HepG2 (cell line): ENCODE data around the gene ATP6V1C2. TPM values are rescaled to one million over a fixed set of nuclear protein-coding genes. Genes with fewer than 3 reads are reported as not detected.

Source experiments
- BRCA1 ChIP-seq: sonication (generic); formaldehyde crosslinking; IDR thresholded peaks from 2 replicates; pipeline ENCODE4 v1.4.0; 2020; ENCODE audit warnings: missing genetic modification reagents
- CBX1 ChIP-seq: IDR thresholded peaks from one replicate; pipeline ENCODE4 v1.6.1; 2016; ENCODE audit warnings: antibody characterized with exemption, low read depth
- CHCHD3 ChIP-seq: sonication (generic); formaldehyde crosslinking; IDR thresholded peaks from 2 replicates; pipeline ENCODE4 v1.8.0; 2022; ENCODE audit warnings: mild to moderate bottlenecking, missing genetic modification reagents, moderate library complexity
- IKZF4 ChIP-seq: sonication (generic); formaldehyde crosslinking; IDR thresholded peaks from 2 replicates; pipeline ENCODE4 v1.5.1; 2020; ENCODE audit warnings: borderline replicate concordance, mild to moderate bottlenecking, low read depth, missing genetic modification reagents; ENCODE audit errors: not compliant biosample characterization
- ISX ChIP-seq: sonication (generic); formaldehyde crosslinking; conservative IDR thresholded peaks from 2 replicates; pipeline ENCODE4 v1.5.0; 2020; ENCODE audit warnings: missing genetic modification reagents
- KAT7 ChIP-seq: IDR thresholded peaks from 2 replicates; pipeline ENCODE4 v1.6.1; 2018; ENCODE audit warnings: borderline replicate concordance, missing compliant biosample characterization
- KLF9 ChIP-seq: IDR thresholded peaks from 2 replicates; pipeline ENCODE4 v1.6.1; 2016; ENCODE audit warnings: low read depth
- MAF1 ChIP-seq: sonication (generic); formaldehyde crosslinking; IDR thresholded peaks from 2 replicates; pipeline ENCODE4 v1.5.0; 2020; ENCODE audit warnings: missing genetic modification reagents, borderline replicate concordance
- MAFK ChIP-seq, 2 experiments: IDR thresholded peaks in 1 of 2; conservative IDR thresholded peaks in 1 of 2; 2 replicates each; pipeline ENCODE4 v1.6.1; 2011; ENCODE audit warnings: improper control_type of control experiment in 2 of 2, low read length in 2 of 2
- MED1 ChIP-seq: sonication (generic); formaldehyde crosslinking; IDR thresholded peaks from 2 replicates; pipeline ENCODE4 v1.4.0; 2020; ENCODE audit warnings: missing genetic modification reagents
- MEIS1 ChIP-seq: sonication (generic); formaldehyde crosslinking; IDR thresholded peaks from 2 replicates; pipeline ENCODE4 v1.9.0; 2021; ENCODE audit warnings: mild to moderate bottlenecking, missing genetic modification reagents, moderate library complexity, borderline replicate concordance
- MEIS2 ChIP-seq: sonication (generic); formaldehyde crosslinking; IDR thresholded peaks from 2 replicates; pipeline ENCODE4 v1.9.0; 2021; ENCODE audit warnings: mild to moderate bottlenecking, missing genetic modification reagents
- NCOA5 ChIP-seq: sonication (generic); formaldehyde crosslinking; IDR thresholded peaks from 2 replicates; pipeline ENCODE4 v1.4.0; 2020; ENCODE audit warnings: missing genetic modification reagents
- PRDM10 ChIP-seq: sonication (generic); formaldehyde crosslinking; IDR thresholded peaks from 2 replicates; pipeline ENCODE4 v1.4.0; 2020; ENCODE audit warnings: low read depth, missing genetic modification reagents
- SIN3B ChIP-seq: fragments of 150-350 bp; IDR thresholded peaks from 2 replicates; pipeline ENCODE4 v1.6.1; 2014; ENCODE audit warnings: low read length
- TEF ChIP-seq: sonication (generic); formaldehyde crosslinking; IDR thresholded peaks from 2 replicates; pipeline ENCODE4 v1.5.0; 2020; ENCODE audit warnings: missing genetic modification reagents
- TFDP1 ChIP-seq: IDR thresholded peaks from 2 replicates; pipeline ENCODE4 v1.6.1; 2016; ENCODE audit warnings: missing compliant biosample characterization, missing genetic modification reagents, borderline replicate concordance
- ZNF207 ChIP-seq: fragments of 450-650 bp; IDR thresholded peaks from 2 replicates; pipeline ENCODE4 v1.6.1; 2016; ENCODE audit warnings: antibody characterized with exemption, borderline replicate concordance
- ZNF234 ChIP-seq: sonication (generic); formaldehyde crosslinking; conservative IDR thresholded peaks from 2 replicates; pipeline ENCODE4 v1.5.1; 2020; ENCODE audit warnings: mild to moderate bottlenecking, missing genetic modification reagents
- ZNF33B ChIP-seq: sonication (generic); formaldehyde crosslinking; IDR thresholded peaks from 2 replicates; pipeline ENCODE4 v1.5.1; 2020; ENCODE audit warnings: mild to moderate bottlenecking, missing genetic modification reagents
- ZNF432 ChIP-seq: sonication (generic); formaldehyde crosslinking; IDR thresholded peaks from 2 replicates; pipeline ENCODE4 v1.5.0; 2020; ENCODE audit warnings: missing genetic modification reagents, mild to moderate bottlenecking, borderline replicate concordance
- ZNF446 ChIP-seq: sonication (generic); formaldehyde crosslinking; IDR thresholded peaks from 2 replicates; pipeline ENCODE4 v1.5.0; 2020; ENCODE audit warnings: mild to moderate bottlenecking, missing genetic modification reagents
- ZNF614 ChIP-seq: IDR thresholded peaks from 2 replicates; pipeline ENCODE4 v1.6.1; 2018; ENCODE audit warnings: missing biosample characterization, missing genetic modification reagents, inconsistent platforms, borderline replicate concordance
- ZNF768 ChIP-seq: sonication (generic); formaldehyde crosslinking; IDR thresholded peaks from 2 replicates; pipeline ENCODE4 v1.4.0; 2020; ENCODE audit warnings: missing genetic modification reagents
- ZNF780A ChIP-seq: sonication (generic); formaldehyde crosslinking; IDR thresholded peaks from 2 replicates; pipeline ENCODE4 v1.8.0; 2022; ENCODE audit warnings: mild to moderate bottlenecking, missing genetic modification reagents, moderate library complexity
- ZSCAN21 ChIP-seq: sonication (generic); formaldehyde crosslinking; IDR thresholded peaks from 2 replicates; pipeline ENCODE4 v1.8.0; 2022; ENCODE audit warnings: mild to moderate bottlenecking, missing genetic modification reagents, moderate library complexity, borderline replicate concordance
- polyA plus RNA-seq, 8 experiments: library from polyadenylated mRNA; depleted of rRNA in 3 of 8; stranded (reverse) in 7 of 8; unstranded in 1 of 8; fragments of >200 nt; fragmentation: Illumina TruSeq in 4 of 8; extraction: Trizol in 4 of 8; gene quantifications; 2 replicates each; pipeline versions ENCODE4 v1.2.1 to v1.2.3, GENCODE V29; 2011 to 2016; ENCODE audit warnings: low read depth in 4 of 8, missing spikeins in 1 of 8, mixed read lengths in 1 of 8; ENCODE audit not compliant: insufficient read depth in 1 of 8
- total RNA-seq, 5 experiments: library from RNA; depleted of rRNA; stranded (reverse); fragments of >200 nt; fragmentation: Illumina TruSeq; extraction: Trizol; gene quantifications; 2 replicates each; pipeline ENCODE4 v1.2.3, GENCODE V29; 2016; ENCODE audit warnings: low read depth in 1 of 5

The ATP6V1C2 gene
- total and polyA plus RNA-seq, 2 of the 13 experiments (the other 11 are each of a cell fraction or from before 2014, with no cell fraction given) = 0.04 to 0.29 TPM

GRCh38 chr2:10812362-10813162 is 91.1 kb downstream of the ATP6V1C2 start, which contains the start of gene PDIA6 (continued):
- TF ChIP-seq ZNF207 (no peak), CBX1 (no peak), MEIS2 (CRISPR knock-in tag) (no peak; the same call in none of the 2 replicates), SIN3B (no peak), TEF (no peak), KAT7 (CRISPR knock-in tag) (peak; percentile 87; the same call in 1 of the 2 replicates), ZNF432 (CRISPR knock-in tag) (no peak), PRDM10 (CRISPR knock-in tag) (no peak), MAFK (conservative IDR thresholded peaks at IDR 0.05 in 1 of 2, IDR thresholded peaks at IDR 0.05 in 1 of 2; ENCODE audit: low read length in 2 of 2) (no peak), NCOA5 (CRISPR knock-in tag) (no peak), ZNF446 (CRISPR knock-in tag) (0 out of 2 replicates have a peak, but pooled peaks have one; percentile 23), MEIS1 (CRISPR knock-in tag) (no peak), ZNF33B (CRISPR knock-in tag) (no peak), IKZF4 (no peak), ISX (CRISPR knock-in tag) (no peak), ZNF234 (no peak), MAF1 (no peak), BRCA1 (no peak), ZNF614 (CRISPR knock-in tag) (0 out of 2 replicates have a peak, but pooled peaks have one; percentile 42), KLF9 (CRISPR knock-in tag) (0 out of 2 replicates have a peak, but pooled peaks have one; percentile 33), ZNF780A (no peak), ZNF768 (CRISPR knock-in tag) (0 out of 2 replicates have a peak, but pooled peaks have one; percentile 50), TFDP1 (peak; percentile 75; the same call in 1 of the 2 replicates), MED1 (CRISPR knock-in tag) (0 out of 2 replicates have a peak, but pooled peaks have one; percentile 21), CHCHD3 (no peak; the same call in 1 of the 2 replicates), ZSCAN21 (peak; percentile 84; the same call in 1 of the 2 replicates)
